Effector memory CD4-positive, alpha-beta T cell (primary cell): ENCODE measurements around the gene USP5.

Experiments
- DNase-seq, 3 donors: peaks; one replicate each; pipeline ENCODE4 v3.0.0-alpha.2; 2020
- H3K27ac ChIP-seq: 2 replicates; pipeline ENCODE4 v1.7.0; 2013; ENCODE audit warnings: mild to moderate bottlenecking, low read length, moderate library complexity; ENCODE audit not compliant: insufficient read depth, poor library complexity, severe bottlenecking
- H3K27me3 ChIP-seq: replicated peaks from 2 replicates; pipeline ENCODE4 v1.7.0; 2013; ENCODE audit warnings: mild to moderate bottlenecking, low read length; ENCODE audit not compliant: insufficient read depth, control insufficient read depth, poor library complexity, severe bottlenecking
- H3K36me3 ChIP-seq: 2 replicates; pipeline ENCODE4 v1.7.0; 2013; ENCODE audit warnings: mild to moderate bottlenecking, low read length, moderate library complexity; ENCODE audit not compliant: control insufficient read depth, insufficient read depth
- H3K4me1 ChIP-seq: 2 replicates; pipeline ENCODE4 v1.7.0; 2013; ENCODE audit warnings: low read length, mild to moderate bottlenecking; ENCODE audit not compliant: control insufficient read depth, insufficient read depth, poor library complexity, severe bottlenecking
- H3K4me3 ChIP-seq: 2 replicates; pipeline ENCODE4 v1.7.0; 2013; ENCODE audit warnings: low read length, low read depth, mild to moderate bottlenecking; ENCODE audit not compliant: insufficient read depth, poor library complexity, severe bottlenecking
- H3K9me3 ChIP-seq: 2 replicates; pipeline ENCODE4 v1.7.0; 2013; ENCODE audit warnings: mild to moderate bottlenecking, low read length, moderate library complexity; ENCODE audit not compliant: control insufficient read depth

USP5 gene

GRCh38 chr12:6840330-6840729, 11.6 kb upstream of the USP5 start:
- Histone ChIP-seq H3K27ac (no peak overlapping the region), H3K36me3 (no peaks in the 10 kb centered on the region)
- no peak for DNase-seq

GRCh38 chr12:6840761-6841515, 11.0 kb upstream of the USP5 start, which contains the start of gene GNB3:
Gene GNB3 (plus strand): TSS chr12:6840925. CDS start chr12:6841288, 363 bp downstream.
- Histone ChIP-seq H3K4me1 (no peaks in the 10 kb centered on the region), H3K36me3 (no peaks in the 10 kb centered on the region), H3K27me3 (no peaks in the 10 kb centered on the region), H3K9me3 (no peaks in the 10 kb centered on the region), H3K4me3 (no peak within 1 kb of the TSS), H3K27ac (no peak within 1 kb of the TSS)
- DNase-seq, result no peak

More at GRCh38 chr12:6840330-6840729, 11.6 kb upstream of the USP5 start:
- H3K27me3 ChIP-seq, result no peaks in the 10 kb centered on the region
- no peaks in the 10 kb centered on the region for H3K4me1 ChIP-seq
- H3K4me3 ChIP-seq, result no peak overlapping the region
- no peaks in the 10 kb centered on the region for H3K9me3 ChIP-seq

GRCh38 chr12:6842075-6842474, 9.9 kb upstream of the USP5 start:
- Histone ChIP-seq H3K36me3 (no peaks in the 10 kb centered on the region), H3K9me3 (no peaks in the 10 kb centered on the region), H3K27ac (no peak overlapping the region), H3K27me3 (no peaks in the 10 kb centered on the region), H3K4me1 (no peaks in the 10 kb centered on the region), H3K4me3 (no peak overlapping the region)
- DNase-seq, result no peak

- Histone ChIP-seq H3K36me3 (no peaks in the 10 kb centered on the region), H3K4me3 (no peak overlapping the region), H3K27me3 (no peaks in the 10 kb centered on the region), H3K9me3 (no peaks in the 10 kb centered on the region), H3K27ac (no peak overlapping the region), H3K4me1 (no peaks in the 10 kb centered on the region)
- DNase-seq, result no peak
Measured at GRCh38 chr12:6843118-6843902, 8.6 kb upstream of the USP5 start.

GRCh38 chr12:6845395-6845794, 6.6 kb upstream of the USP5 start:
- Histone ChIP-seq H3K9me3 (no peaks in the 10 kb centered on the region), H3K27ac (no peak overlapping the region), H3K4me3 (no peak overlapping the region), H3K27me3 (no peaks in the 10 kb centered on the region), H3K36me3 (no peaks in the 10 kb centered on the region), H3K4me1 (no peaks in the 10 kb centered on the region)
- DNase-seq, result no peak

- Histone ChIP-seq H3K4me1 (peaks cover 4% of the 10 kb centered on the region), H3K4me3 (no peak overlapping the region), H3K27ac (no peak overlapping the region), H3K9me3 (no peaks in the 10 kb centered on the region), H3K27me3 (no peaks in the 10 kb centered on the region), H3K36me3 (no peaks in the 10 kb centered on the region)
- no peak for DNase-seq
Measured at GRCh38 chr12:6846316-6846869, 5.6 kb upstream of the USP5 start.

GRCh38 chr12:6847676-6848075, 4.3 kb upstream of the USP5 start:
- H3K27me3 ChIP-seq, result no peaks in the 10 kb centered on the region
- H3K4me3 ChIP-seq, result no peak overlapping the region
- no peaks in the 10 kb centered on the region for H3K9me3 ChIP-seq
- peaks cover 6% of the 10 kb centered on the region for H3K4me1 ChIP-seq
- DNase-seq, result no peak
- H3K27ac ChIP-seq, result no peak overlapping the region
- no peaks in the 10 kb centered on the region for H3K36me3 ChIP-seq

- H3K4me1 ChIP-seq, result peaks cover 23% of the 10 kb centered on the region
Measured at GRCh38 chr12:6849427-6849826, 2.5 kb upstream of the USP5 start.

GRCh38 chr12:6849976-6850560, 1.9 kb upstream of the USP5 start:
- Histone ChIP-seq H3K27ac (no peak overlapping the region), H3K9me3 (no peaks in the 10 kb centered on the region), H3K4me3 (no peak overlapping the region), H3K4me1 (peaks cover 23% of the 10 kb centered on the region), H3K27me3 (no peaks in the 10 kb centered on the region), H3K36me3 (no peaks in the 10 kb centered on the region)
- no peak for DNase-seq

More at GRCh38 chr12:6849427-6849826, 2.5 kb upstream of the USP5 start:
- H3K4me3 ChIP-seq, result no peak overlapping the region
- no peaks in the 10 kb centered on the region for H3K27me3 ChIP-seq
- H3K27ac ChIP-seq, result no peak overlapping the region
- no peak for DNase-seq
- no peaks in the 10 kb centered on the region for H3K36me3 ChIP-seq
- H3K9me3 ChIP-seq, result no peaks in the 10 kb centered on the region
